ENCODE data around the gene GNB1L.
"Not testable (repeated sequence)": the region's sequence is repeated elsewhere in the genome, so short reads cannot be mapped to it uniquely, and the experiment has no call there.

Gene GNB1L

DNA sequence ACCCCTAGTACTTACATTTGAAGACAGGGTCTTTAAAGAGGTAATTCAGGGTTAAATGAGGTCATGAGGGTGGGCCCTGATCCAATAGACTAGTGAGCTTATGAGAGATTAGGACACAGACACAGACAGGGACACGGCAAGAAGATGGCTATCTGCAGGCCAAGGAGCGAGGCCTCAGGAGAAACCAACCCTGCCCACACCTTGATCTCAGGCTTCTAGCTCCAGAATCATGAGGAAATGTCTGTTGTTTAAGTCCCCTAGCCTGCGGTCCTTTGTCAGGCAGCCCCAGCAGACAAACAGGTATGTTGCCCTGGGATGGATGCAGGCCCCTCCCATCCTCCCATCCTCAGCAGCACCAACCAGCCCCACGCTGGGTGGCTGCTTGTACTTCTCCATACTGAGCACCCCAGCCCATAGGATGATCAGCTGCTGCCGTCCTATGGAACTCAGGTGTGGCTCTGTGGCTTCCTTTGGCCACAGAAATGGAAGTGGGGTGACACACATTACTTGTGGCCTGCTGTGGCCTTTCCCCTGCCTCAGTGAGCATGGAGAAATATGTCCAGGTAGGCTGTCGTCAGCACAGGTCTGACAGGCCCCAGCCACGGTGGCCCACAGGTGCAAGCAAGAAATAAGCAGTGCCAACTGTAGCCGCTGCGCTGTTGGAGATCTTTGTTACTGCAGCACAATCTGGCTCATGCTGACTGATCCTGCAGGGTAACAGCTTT lies 7.9 kb downstream of the GNB1L start:
- DNase-seq (ENCODE audit: low read depth in 4 of 4, low spot score in 1 of 4) = no peak

DNA sequence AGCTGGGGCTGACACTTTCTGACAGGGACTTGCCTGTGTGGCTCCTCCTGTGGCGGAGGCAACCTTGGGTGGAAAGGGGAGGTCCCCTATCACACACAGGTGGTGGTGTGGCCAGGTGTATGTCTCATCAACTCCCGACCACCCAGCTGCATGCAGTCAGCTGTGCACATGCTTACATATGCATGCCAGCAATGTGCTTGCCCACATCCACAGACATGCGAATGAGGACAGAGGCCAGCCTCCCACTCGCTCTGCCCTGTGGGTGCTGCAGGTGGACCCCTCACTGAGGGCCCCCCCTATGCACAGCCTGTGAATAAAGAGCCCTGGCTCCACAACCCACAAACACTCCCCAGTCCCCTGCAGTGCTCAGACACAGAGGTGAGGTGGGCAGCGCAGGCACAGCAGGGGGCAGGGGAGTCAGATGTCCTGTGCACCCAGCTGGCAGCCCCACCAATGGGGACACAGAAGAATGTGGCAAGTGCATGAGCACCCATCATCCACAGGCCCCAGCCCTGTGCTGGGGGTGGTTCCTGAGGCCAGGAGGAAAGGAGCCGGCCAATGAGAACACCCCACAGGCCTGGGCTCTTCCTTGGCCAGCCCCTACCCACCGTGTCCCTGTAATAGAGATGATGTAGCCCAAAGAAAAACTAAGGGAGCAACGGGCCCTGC lies 9.5 kb downstream of the GNB1L start:
- no peak for DNase-seq (ENCODE audit: low read depth in 4 of 4, low spot score in 1 of 4)

DNA sequence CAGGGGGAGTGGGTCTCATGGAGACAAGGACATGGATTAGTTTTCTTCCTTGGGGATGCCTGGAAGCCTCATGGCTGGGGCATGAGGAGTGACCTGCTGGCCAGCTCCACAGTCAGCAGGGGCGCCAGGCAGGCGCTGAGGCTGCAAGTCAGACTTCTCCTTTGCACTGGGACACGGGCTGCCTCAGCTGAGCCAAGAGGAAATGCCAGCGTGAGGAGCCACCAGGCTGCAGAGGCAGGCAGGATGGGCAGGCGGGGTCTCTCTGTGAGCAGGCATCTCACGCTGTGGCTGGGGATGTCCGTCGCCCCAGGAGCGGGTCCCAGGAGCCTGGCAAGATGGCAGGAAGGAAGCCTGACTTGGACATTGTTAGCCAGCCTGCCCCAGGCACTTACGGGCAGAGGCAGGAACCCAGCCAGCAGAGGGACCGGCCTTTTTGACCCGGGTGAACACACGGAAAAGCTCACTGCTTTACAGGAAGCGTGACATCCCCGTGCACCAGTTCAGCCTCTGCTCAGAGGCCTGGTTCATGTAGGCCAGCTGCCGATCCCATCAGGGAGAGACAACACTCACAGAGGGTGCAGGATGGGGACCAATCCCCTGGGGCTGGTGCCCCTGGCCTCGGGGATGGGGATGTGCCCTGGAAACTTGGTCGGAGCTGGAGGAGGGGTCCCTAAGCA lies 10.2 kb downstream of the GNB1L start:
- DNase-seq (ENCODE audit: low read depth in 4 of 4, low spot score in 1 of 4) = no peak

DNA sequence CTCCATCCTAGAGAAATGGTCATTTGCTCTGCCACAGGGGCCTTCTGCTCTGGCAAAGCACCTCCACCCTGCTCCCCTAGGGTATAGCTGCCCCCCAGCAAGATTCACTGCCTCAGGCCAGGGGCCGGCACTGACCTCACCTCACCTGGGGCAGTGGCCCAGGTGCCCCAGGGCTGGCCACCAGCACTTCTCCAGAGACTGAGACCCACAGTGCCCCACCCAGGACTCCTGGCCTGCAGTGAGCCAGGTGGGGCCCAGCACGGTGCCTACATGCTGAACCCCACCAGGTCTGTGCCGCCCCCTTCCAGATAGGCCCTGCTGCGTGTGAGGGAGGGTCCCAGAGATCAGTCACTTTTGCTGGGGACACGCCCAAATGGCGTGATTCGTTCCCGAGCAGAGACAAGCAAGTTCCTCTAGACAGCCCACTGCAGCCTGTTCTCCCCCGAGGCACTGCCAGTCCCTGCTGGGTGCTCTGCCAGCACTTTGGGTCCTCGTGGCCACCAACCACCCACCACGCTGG lies 10.8 kb downstream of the GNB1L start:
- DNase-seq (ENCODE audit: low read depth in 4 of 4, low spot score in 1 of 4) = no peak

DNA sequence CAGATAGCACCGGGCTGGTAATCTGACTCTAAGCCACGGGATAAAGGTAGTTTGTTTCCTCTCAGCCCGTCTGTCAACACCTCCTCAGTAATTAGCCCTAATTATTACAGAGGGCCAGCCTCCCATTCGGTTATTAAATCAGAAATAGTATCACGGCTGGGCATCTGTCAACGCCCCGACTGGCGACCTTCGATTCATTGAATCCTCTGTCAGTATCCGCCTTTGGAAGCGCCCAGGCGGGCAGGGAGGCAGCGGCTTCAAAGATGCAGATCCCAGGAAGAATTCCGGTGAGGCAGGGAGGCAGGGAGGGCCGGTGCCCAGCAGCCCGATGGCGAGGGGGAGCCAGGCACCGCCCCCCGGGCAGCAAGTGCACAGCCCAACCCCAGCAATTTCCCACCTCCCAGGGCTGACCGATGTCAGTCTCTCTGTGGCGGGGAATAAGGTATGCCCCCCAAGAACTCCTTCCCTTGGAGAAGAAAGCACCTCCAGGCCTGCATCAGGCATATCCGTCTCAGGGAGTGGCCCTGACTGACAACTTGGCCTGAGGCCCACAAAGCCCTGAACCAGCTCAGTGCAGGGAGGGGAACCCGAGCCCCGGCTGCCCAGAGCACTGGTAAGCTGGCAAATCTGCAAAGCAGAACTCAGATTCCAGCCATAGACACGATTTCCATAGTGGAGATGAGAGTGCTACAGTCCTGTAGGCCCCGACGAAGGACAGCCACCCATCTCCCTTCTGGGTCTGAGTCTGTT lies 11.4 kb downstream of the GNB1L start:
- no peak for DNase-seq (ENCODE audit: low read depth in 4 of 4, low spot score in 1 of 4)

DNA sequence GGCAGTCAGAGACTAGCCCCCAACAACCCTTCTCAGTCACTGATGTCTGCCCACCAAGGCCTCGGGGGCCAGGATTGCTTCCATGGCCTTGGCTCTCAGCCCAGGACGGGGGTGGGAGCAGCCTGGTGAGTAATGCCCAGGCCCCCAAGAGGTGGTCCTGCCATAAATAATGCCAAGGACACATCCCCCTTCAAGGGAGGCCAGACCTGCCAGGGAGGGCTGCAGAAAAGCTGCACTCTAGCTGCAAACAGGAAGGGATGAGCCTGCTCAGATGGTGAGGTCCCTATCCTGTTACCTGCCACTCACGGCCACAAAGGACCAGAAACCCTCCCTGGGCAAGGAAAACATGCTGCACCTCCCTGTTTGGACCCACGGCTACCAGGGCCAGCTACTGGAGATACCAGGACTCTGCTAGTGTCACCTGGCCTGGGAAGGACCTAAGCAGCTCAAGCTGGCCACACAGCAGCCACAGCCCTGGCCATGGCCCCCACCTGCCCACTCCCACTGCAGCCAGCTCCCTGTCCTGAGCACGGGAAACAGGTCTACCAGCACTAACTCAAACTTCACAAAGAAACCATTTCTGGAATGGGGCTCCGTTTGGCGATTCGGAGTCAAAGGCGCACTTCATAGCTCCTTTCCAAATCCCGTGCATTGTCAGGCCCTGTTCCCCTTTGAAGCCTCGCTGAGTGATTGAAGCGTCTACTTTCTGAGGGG lies 12.1 kb downstream of the GNB1L start:
- DNase-seq (ENCODE audit: low read depth in 4 of 4, low spot score in 1 of 4) = no peak

DNA sequence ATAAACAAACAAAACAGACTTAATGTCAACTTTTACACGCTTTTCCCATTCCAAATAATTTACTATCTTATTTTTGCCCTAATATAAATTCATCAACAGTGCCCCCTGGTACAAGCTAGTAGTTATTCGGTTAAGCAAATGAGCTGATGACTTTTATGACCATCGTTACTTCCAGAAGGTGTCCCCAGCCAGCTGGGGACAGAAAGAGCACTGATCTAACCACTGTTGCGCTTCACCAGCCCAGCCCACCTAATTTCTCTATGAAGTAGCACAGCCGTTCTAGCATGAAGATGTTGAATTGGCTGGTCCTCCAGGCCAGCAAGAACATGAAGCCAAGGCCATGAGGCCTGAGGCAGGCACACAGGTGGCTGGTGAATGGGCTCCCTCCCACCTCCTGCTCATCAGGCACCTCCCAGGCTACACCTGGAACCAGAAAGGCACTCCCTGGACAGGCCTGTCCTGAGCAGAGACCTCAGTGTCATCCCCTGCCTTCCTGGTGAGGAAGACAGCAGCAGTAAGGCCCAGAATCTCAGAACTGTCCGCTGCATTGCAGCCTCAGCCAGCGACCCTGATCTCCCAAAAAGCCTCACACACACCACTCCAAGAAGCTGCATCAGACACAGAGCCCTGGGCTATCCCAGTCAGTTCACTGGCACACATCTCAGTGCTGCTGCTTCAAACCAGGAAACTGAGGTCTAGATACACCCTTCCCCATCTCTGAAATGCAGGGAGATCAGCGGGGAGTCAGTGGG lies 12.9 kb downstream of the GNB1L start:
- no peak for DNase-seq (ENCODE audit: low read depth in 4 of 4, low spot score in 1 of 4)

DNA sequence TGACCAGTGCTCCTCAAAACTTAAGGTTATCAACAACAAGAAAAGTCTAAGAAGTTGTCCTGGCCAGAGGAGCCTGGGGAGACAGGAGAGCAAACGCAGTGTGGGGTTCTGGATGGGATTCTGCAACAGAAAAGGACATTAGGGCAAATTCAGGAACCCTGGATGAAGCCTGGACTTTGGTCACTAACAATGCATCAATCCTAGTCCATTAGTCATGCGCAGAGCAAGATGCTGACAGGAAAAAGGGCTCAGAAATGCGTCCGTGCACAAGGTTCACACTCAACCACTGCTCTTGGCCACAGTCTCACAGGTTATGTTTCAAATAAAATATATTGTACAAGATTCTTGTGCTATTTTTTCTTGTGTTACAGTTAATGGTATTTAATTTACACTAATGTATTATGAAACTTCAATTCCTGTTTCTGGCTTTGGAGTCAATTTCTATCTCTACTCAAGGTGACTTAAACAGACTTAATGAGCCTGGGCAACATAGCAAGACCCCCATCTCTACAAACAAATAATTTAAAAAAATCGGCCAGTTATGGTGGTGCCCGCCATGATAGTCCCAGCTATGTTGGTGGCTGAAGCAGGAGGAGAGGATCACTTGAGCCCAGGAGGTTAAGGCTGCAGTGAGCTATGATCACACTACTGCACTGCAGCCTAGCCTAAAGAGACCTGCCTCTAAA lies 13.6 kb downstream of the GNB1L start:
- DNase-seq (ENCODE audit: low read depth in 4 of 4, low spot score in 1 of 4) = no peak

DNA sequence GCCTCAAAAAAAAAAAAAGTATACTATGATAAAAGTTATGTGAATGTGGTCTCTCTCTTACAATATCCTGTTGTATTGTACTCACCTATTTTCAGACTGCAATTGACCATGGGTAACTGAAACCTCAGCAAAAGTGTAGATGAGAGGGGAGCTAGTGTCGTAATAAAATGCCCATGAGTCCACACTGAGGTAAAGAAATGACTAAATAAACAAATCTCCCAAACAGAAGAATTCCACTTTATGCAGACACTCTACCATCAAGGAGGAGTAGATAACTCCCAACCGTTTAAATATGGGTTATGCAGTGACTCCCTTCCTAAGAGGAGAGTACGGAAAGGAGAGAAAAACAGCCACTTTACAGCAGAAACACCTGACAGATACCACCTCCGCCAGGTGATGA lies 14.6 kb downstream of the GNB1L start:
- DNase-seq (ENCODE audit: low read depth in 4 of 4, low spot score in 1 of 4) = no peak

DNA sequence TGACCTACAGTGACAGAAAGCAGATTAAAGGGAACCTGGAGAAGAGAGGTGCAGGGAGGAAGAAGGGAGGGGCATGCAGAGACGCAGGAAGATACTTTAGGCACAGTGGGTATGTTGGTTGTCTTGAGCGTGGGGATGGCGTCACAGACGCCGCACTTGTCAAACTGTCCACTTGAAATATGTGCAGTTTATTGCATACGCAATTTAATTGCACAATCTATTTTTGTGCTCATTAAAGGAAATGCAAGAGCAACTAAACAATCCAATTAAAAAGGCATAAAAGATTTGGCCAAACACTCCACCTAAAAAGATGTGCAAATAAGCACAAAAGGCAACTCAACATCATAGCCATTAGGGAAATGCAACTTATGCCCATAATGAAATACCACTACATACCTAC lies 16.8 kb downstream of the GNB1L start:
- no peak for DNase-seq (ENCODE audit: low read depth in 4 of 4, low spot score in 1 of 4)

DNA sequence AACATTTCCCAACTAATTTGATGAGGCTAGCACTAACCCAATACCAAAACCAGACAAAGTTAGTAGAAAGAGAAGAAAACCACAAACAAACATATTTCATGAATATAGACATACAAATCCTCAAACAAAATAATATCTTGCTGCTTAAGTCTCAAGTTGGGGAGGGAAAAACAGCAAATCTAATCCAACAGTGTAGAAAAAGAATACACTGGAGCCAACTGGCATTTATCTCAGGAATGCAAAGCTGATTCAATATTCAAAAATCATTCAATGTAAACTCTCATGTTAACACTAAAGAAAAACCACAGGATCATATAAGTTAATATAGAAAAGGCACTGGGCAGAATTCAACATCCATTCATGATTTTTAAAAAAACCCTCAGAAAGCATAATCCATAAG lies 18.2 kb downstream of the GNB1L start:
- DNase-seq (ENCODE audit: low read depth in 4 of 4, low spot score in 1 of 4) = no peak

DNA sequence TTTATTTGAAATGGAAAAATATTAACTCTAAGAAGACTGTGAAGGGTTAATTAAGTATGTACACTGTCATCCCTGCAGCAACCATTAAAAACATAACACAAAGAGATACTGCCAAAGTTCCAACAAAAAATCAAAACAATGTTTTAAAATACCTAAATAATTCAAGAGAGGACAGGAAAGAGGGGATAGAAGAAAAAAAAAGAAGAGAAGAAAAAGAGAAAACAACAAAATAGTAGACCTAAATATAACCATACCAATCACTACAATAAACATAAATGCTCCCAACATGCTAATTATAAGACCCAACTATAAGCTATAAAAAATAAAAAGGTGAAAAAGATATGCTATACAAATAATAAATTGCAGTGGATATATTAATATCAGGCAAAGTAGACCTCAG lies 20.1 kb downstream of the GNB1L start:
- no peak for DNase-seq (ENCODE audit: low read depth in 4 of 4, low spot score in 1 of 4)

DNA sequence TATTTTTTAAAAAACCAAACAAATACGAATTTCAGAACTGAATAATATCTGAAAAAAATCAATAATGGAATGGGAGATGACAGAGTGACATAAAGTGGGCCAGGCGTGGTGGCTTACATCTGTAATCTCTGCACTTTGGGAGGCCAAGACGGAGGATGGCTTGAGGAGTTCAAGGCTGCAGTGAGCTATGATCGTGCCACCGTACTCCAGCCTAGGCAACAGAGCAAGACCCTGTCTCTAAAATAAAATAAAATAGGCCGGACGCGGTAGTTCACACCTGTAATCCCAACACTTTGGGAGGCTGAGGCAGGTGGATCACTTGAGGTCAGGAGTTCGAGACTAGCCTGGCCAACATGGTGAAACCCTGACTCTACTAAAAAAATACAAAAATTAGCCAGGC lies 21.3 kb downstream of the GNB1L start:
- not testable (repeated sequence) for DNase-seq (ENCODE audit: low read depth in 4 of 4, low spot score in 1 of 4)

DNA sequence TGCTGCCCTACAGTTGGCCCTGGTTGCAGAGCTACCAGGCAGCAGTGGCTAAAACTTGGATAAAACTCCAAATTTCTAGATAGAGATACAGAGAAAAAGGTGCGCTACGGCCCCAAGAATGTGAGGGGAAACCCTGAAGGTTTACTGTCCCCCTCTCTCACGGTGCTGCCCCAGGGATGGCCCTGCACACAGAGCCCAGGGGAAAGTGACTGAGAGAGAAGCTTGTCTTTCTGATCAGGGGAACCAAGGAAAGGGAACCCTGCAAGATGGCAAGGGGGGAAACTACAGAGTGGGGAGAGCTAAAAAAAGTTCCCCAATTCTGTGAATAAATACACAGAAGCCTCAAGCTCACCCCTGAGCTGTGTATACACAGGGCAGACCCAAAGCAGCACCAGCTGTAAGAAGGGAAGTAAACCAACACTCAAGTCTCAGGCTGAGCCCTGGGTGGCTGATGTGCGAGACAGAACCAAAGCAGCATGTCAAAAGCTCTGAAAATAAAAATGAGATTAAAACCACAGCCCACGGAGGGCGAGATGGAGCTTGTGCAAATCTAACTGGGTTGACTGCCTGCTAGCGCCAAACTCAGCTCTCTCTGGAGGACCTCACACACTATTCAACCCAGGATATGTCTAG lies 22.1 kb downstream of the GNB1L start:
- DNase-seq (ENCODE audit: low read depth in 4 of 4, low spot score in 1 of 4) = no peak

DNA sequence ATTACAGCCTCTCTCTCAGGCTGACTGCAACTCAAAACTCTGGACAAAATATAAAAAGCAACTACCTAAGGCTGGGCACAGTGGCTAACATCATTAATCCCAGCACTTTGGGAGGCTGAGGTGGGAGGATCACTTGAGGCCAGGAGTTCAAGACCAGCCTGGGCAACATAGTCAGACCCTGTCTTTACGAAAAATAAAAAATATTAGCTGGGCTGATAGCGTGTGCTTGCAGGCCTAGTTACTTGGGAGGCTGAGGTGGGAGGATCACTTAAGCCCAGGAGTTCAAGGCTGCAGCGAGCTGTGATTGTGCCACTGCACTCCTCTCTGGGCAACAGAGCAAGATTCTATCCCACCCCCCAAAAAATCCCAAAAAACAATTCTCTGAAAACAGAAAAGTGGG lies 22.7 kb downstream of the GNB1L start:
- DNase-seq (ENCODE audit: low read depth in 4 of 4, low spot score in 1 of 4) = not testable (repeated sequence)

DNA sequence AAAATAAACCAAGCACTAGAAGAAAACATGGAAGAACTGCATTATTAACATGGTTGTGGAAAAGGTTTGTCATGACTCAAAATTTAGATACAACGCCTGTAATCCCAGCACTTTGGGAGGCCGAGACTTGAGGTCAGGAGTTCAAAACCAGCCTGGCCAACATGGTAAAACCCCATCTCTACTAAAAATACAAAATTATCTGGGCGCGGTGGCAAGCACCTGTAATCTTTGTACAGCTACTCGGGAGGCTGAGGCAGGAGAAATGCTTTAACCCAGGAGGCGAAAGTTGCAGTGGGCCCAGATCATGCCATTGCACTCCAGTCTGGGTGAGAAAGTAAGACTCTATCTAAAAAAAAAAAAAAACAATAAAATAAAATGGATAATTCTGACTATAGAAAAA lies 23.7 kb downstream of the GNB1L start:
- no peak for DNase-seq (ENCODE audit: low read depth in 4 of 4, low spot score in 1 of 4)

DNA sequence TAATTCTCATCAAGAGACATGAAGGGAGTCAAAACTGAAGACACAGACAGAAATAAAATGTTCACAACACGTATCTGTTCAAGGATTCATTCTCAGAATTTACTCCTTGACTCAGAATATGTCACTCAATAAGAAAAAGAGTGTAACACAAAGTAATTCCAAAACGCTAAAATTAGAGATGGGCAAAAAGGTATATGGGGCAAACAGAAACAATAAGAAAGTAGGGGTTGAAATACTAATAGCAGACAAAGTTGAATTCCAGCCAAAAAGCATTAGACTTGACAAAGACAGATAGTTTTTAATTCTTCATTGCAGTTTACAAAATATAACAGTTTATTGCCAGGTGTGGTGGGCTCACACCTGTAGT lies 26.7 kb downstream of the GNB1L start:
- DNase-seq (ENCODE audit: low read depth in 4 of 4, low spot score in 1 of 4) = no peak

DNA sequence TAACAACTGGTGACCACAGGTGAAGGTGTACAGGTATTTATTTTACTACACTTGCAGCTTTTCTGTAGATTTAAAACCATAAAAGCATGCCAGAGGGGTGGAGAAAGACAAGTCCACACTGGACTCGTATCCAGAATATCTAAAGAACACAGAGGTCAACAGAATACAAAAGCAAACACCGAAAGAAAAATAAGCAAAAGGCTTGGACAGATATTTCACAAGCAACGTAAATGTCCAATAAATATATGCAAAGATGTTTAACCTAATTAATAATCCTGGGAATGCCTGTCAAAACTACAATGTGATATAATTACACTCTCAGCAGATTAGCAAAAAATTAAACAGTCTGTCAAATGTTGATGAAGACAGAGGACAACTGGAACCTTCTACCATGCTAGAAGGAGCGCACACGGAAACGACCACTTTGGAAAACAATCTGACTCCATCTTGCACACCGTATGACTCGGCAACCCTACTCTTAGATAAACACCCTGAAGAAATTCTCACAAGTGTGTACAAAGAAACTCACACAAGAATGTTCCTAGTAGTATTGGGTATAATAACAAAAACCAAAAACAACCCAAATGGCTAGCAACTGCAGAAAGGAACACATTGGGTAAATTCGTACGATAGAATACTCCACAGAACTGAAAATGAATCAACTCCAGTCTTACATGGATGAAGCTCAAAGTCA lies 27.2 kb downstream of the GNB1L start:
- no peak for DNase-seq (ENCODE audit: low read depth in 4 of 4, low spot score in 1 of 4)

DNA sequence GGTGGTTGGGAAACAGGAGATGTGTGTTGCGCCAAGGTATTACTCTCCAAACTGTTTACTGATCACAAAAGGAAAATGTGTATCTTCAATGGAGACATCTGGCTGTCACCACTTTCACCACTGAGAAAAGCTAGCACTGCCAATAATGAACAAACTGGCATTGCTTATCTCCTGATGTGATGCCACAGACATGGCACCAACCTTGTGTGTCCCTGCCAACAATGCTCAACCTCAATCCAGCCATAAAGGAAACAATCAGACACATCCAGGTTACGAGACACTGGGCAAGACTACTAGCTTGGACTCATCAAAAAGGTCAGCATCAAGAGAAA lies 28.1 kb downstream of the GNB1L start:
- DNase-seq (ENCODE audit: low read depth in 4 of 4, low spot score in 1 of 4) = no peak

All from stimulated activated CD4-positive, alpha-beta T cell treated with anti-CD3 and anti-CD28 coated beads, Interleukin-1b, Interleukin-23, amount 100 ng/mL, for 24 hours (primary cell).